Epithelial cell of esophagus (primary cell): ENCODE data around the gene CFD.
"Not testable (repeated sequence)": the region's sequence is repeated elsewhere in the genome, so short reads cannot be mapped to it uniquely, and the experiment has no call there.

ENCODE experiments used
- DNase-seq: peaks from one replicate; pipeline ENCODE4 v3.0.0; 2010; ENCODE audit warnings: low read depth
- H3K4me3 ChIP-seq: 2 replicates; pipeline ENCODE4 v1.5.1; 2011; ENCODE audit warnings: mild to moderate bottlenecking, low read length, control low read depth
- TF ChIP-seq, protein P1 (sequence below): IDR thresholded peaks from 2 replicates; pipeline ENCODE4 v1.5.1; 2011; ENCODE audit warnings: low read depth, mild to moderate bottlenecking, low read length, control low read depth, inconsistent platforms; ENCODE audit not compliant: insufficient read depth; ENCODE audit errors: missing control alignments

Gene CFD

GRCh38 chr19:813219-814151 lies 46.0 kb upstream of the CFD start:
- TF ChIP-seq, protein P1, sequence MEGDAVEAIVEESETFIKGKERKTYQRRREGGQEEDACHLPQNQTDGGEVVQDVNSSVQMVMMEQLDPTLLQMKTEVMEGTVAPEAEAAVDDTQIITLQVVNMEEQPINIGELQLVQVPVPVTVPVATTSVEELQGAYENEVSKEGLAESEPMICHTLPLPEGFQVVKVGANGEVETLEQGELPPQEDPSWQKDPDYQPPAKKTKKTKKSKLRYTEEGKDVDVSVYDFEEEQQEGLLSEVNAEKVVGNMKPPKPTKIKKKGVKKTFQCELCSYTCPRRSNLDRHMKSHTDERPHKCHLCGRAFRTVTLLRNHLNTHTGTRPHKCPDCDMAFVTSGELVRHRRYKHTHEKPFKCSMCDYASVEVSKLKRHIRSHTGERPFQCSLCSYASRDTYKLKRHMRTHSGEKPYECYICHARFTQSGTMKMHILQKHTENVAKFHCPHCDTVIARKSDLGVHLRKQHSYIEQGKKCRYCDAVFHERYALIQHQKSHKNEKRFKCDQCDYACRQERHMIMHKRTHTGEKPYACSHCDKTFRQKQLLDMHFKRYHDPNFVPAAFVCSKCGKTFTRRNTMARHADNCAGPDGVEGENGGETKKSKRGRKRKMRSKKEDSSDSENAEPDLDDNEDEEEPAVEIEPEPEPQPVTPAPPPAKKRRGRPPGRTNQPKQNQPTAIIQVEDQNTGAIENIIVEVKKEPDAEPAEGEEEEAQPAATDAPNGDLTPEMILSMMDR, result no peak
- no peak for DNase-seq
- no peak overlapping the region for H3K4me3 ChIP-seq

GRCh38 chr19:814152-815078 lies 45.0 kb upstream of the CFD start:
- no peak overlapping the region for H3K4me3 ChIP-seq
- DNase-seq, result no peak
- TF ChIP-seq, protein P1, result no peak

DNA sequence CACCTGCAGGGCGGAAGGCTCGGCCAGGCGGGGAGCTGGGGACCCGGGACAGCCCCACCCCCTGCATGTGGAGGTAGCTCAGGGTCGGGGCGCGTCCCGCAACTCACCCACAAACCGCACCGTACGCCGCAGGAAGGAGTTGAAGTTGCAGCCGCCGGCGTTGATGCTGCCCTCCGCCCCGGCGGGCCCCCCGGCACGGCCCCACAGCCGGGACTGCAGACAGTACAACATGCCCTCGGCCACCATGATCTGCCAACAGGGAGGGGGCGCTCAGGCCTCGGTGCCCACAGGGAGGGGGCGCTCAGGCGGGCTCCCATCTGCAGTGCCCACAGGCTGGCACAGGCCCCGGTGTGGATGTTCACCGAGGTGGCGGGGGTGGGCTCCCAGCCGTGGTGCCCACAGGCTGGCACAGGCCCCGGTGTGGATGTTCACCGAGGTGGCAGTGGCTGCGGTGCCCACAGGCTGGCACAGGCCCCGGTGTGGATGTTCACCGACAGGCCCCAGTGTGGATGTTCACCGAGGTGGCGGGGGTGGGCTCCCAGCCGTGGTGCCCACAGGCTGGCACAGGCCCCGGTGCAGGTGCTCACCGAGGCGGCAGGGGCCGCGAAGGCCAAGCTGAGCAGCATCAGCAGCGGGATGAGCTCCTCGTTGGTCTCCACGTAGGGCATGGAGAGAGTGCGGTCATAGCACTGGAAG lies 44.2 kb upstream of the CFD start:
- no peak for DNase-seq
- TF ChIP-seq, protein P1, result no peak
- H3K4me3 ChIP-seq, result no peak overlapping the region

DNA sequence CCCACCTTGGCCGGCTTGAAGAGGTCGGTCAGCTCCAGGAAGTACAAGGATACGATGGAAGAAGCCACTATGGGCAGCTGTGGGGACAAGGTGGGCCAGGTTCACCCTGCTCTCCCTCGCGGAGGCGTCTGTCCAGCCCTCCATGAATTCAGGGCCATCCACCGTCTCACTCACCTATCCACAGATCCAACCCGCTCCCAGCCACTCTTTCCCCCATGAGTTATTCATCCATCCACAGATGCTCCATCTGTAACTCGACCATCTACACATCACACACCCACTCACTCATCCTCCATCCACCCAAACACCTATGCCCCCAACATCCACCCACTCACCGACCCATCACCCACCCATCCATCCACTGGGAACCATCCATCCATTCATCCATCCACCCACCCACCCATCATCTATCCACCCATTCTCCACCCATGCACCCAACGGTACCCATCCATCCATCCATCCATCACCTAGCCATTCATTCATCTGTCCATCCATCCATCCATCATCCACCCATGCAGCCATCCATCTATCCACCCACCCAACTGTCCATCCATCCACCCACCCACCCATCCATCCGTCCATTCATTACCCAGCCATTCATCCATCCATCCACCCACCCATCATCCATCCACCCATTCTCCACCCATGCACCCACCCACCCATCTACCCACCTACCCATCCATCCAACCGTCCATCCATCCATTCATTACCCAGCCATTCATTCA lies 43.5 kb upstream of the CFD start:
- TF ChIP-seq, protein P1, result no peak
- no peak for DNase-seq
- H3K4me3 ChIP-seq, result no peak overlapping the region

- no peak for DNase-seq
- TF ChIP-seq, protein P1, result no peak
- no peak overlapping the region for H3K4me3 ChIP-seq
Observed at GRCh38 chr19:816500-816857, 43.0 kb upstream of the CFD start.

GRCh38 chr19:820212-820611 lies 39.3 kb upstream of the CFD start:
- H3K4me3 ChIP-seq, DNase-seq: not testable (repeated sequence)
